ENCODE data around the gene SEL1L3. TPM values are rescaled to one million over a fixed set of nuclear protein-coding genes. Genes with fewer than 3 reads are reported as not detected.

SEL1L3 gene
- total RNA-seq, 1 donor from 2014 or later: 123 TPM

- no peak for DNase-seq (ENCODE audit: low read depth)
- TF ChIP-seq CTCF (IDR thresholded peaks at IDR 0.05; ENCODE audit: insufficient read depth, low read length, poor library complexity, severe bottlenecking): no peak
- H3K27me3 ChIP-seq (ENCODE audit: control insufficient read depth, insufficient read depth, low read length): no peaks in the 10 kb centered on the region
- H3K36me3 ChIP-seq (ENCODE audit: control insufficient read depth, insufficient read depth, low read length): peaks cover 1% of the 10 kb centered on the region
- H3K4me3 ChIP-seq (ENCODE audit: low read depth, low read length): no peak overlapping the region
These were observed 44.4 kb downstream of the SEL1L3 start for GRCh38 chr4:25818371-25818871.

GRCh38 chr4:25817059-25817681, 45.6 kb downstream of the SEL1L3 start:
- TF ChIP-seq CTCF (IDR thresholded peaks at IDR 0.05; ENCODE audit: insufficient read depth, low read length, poor library complexity, severe bottlenecking): no peak
- H3K27me3 ChIP-seq (ENCODE audit: control insufficient read depth, insufficient read depth, low read length): no peaks in the 10 kb centered on the region
- H3K4me3 ChIP-seq (ENCODE audit: low read depth, low read length): no peak overlapping the region
- no peak for DNase-seq (ENCODE audit: low read depth)
- peaks cover 1% of the 10 kb centered on the region for H3K36me3 ChIP-seq (ENCODE audit: control insufficient read depth, insufficient read depth, low read length)

DNA sequence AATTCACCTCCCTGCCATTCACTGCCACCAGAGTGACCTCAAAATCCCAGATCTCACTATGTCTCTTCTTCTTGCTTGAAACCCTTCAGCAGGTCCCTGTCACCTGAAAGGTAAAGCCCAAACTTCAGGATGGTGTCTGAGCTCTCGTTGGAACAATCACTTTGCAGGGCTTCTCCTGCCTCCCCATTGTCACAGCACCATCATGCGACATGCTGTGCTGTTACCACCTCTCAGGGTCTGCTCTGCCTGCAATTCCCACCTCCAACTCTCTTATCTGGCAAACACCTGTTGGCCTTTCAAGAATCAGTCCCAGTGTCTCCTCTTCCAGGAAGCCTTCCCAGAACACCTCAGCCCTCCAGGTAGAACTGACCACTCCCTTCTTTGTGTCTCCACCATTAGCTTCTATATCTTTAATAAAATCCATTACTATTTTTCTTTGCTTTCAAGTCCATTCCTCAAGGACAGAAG, 46.2 kb downstream of the SEL1L3 start:
- Histone ChIP-seq H3K4me3 (ENCODE audit: low read depth, low read length) (no peak overlapping the region), H3K27me3 (ENCODE audit: control insufficient read depth, insufficient read depth, low read length) (no peaks in the 10 kb centered on the region), H3K36me3 (ENCODE audit: control insufficient read depth, insufficient read depth, low read length) (peaks cover 1% of the 10 kb centered on the region)
- no peak for DNase-seq (ENCODE audit: low read depth)
- no peak for TF ChIP-seq CTCF (IDR thresholded peaks at IDR 0.05; ENCODE audit: insufficient read depth, low read length, poor library complexity, severe bottlenecking)

DNA sequence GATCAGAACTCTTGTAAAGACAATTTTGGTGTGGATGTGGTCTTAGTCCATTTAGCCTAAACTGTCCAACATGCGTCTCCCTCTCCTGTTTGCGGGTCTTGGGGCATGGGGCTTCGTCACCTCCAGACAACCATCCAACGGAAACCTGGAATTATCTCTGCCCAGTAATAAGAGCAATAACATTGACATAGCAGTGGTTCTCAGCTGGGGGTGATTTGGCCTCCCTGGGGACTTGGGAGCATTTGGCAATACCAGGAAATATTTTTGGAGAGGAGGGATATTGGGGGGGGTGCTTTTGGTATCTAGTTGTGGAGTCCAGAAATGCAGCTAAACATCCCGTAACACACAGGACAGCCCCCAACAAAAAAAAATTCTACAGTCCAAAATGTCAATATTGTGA, 47.2 kb downstream of the SEL1L3 start:
- Histone ChIP-seq H3K27me3 (ENCODE audit: control insufficient read depth, insufficient read depth, low read length) (no peaks in the 10 kb centered on the region), H3K4me3 (ENCODE audit: low read depth, low read length) (no peak overlapping the region), H3K36me3 (ENCODE audit: control insufficient read depth, insufficient read depth, low read length) (peaks cover 1% of the 10 kb centered on the region)
- DNase-seq (ENCODE audit: low read depth): no peak
- no peak for TF ChIP-seq CTCF (IDR thresholded peaks at IDR 0.05; ENCODE audit: insufficient read depth, low read length, poor library complexity, severe bottlenecking)

DNA sequence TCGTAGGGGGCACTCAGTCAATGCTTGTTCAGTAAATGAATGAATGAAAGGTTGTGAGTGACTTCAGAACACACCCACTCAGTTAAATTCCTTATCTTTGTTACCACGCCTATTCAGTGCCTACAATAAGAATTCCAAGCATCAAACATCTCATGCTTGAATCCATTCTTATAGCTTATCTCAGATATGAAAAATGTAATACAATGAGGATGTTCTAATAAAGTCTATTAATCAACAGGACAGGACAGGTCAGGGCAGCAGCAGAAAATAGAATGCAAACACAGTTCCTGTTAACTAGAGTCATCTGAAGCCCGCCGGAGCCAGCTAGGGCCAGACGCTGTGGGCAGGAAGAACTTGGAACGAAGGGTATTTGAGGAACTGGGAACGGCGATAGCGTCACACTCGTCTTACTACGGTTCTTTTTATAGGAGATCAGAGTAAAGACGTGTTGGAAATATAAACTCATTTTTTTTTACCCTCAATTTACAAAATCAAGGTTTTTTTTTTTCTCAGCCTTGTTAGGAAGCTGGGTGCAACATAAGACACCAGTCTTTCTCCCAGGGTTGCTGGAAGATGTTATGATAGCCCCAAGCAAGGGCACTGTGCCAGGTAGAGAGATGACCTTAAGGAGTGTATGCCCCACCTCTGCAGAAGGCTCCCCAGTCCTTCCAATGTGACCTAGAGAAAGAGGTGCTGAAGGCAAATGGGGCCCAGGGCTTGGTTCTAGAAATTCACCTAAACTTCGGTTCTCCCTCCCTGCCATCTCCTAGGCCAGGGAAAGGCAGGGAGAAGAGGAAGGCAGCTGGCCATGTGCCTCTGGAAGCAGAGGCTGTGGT, 48.3 kb downstream of the SEL1L3 start:
- DNase-seq (ENCODE audit: low read depth): no peak
- TF ChIP-seq CTCF (IDR thresholded peaks at IDR 0.05; ENCODE audit: insufficient read depth, low read length, poor library complexity, severe bottlenecking): no peak
- Histone ChIP-seq H3K4me3 (ENCODE audit: low read depth, low read length) (no peak overlapping the region), H3K36me3 (ENCODE audit: control insufficient read depth, insufficient read depth, low read length) (peaks cover 1% of the 10 kb centered on the region), H3K27me3 (ENCODE audit: control insufficient read depth, insufficient read depth, low read length) (no peaks in the 10 kb centered on the region)
